ENCODE measurements around the gene LRP1.
A peak's percentile ranks its signal among the peaks of the same experiment; 100 is the strongest.

The LRP1 gene

GRCh38 chr12:57242329-57242690 is 114.0 kb downstream of the LRP1 start:
- TF ChIP-seq CTCF (IDR thresholded peaks at IDR 0.05; ENCODE audit: low read length) (no peak), EZH2phosphoT487 (IDR thresholded peaks at IDR 0.05; ENCODE audit: low read length) (no peak), EZH2 (optimal IDR thresholded peaks at IDR 0.05; ENCODE audit: low read depth, low read length) (no peak)
- Histone ChIP-seq H3K4me1 (ENCODE audit: low read length) (peaks cover 28% of the 10 kb centered on the region), H3K27me3 (replicated peaks; ENCODE audit: insufficient read depth, low read length) (peaks cover 42% of the 10 kb centered on the region), H3K36me3 (replicated peaks; ENCODE audit: insufficient read depth, low read length) (no peaks in the 10 kb centered on the region), H3K9ac (ENCODE audit: low read length) (no peak overlapping the region), H3K9me2 (replicated peaks; ENCODE audit: insufficient read depth, low read length) (no peaks in the 10 kb centered on the region), H3K27ac (ENCODE audit: low read length) (no peak overlapping the region), H3F3A (ENCODE audit: insufficient read depth, low read length) (peaks cover 36% of the 10 kb centered on the region; the same call in 1 of the 2 replicates), H2AFZ (ENCODE audit: low read length) (peak overlapping the region; percentile 66; the same call in 1 of the 2 replicates), H3K4me3 (ENCODE audit: low read length) (peak overlapping the region; percentile 68), H3K79me2 (ENCODE audit: low read length) (no peaks in the 10 kb centered on the region), H4K20me1 (ENCODE audit: insufficient read depth, low read length) (peaks cover 3% of the 10 kb centered on the region; the same call in 1 of the 2 replicates), H3K9me3 (replicated peaks; ENCODE audit: insufficient read depth, low read length) (no peaks in the 10 kb centered on the region), H3K4me2 (ENCODE audit: low read depth, low read length) (peak overlapping the region; percentile 97)
- DNase-seq = no peak

- no peak overlapping the region for H3K27ac ChIP-seq (ENCODE audit: low read length)
Observed at GRCh38 chr12:57242691-57243454, 114.6 kb downstream of the LRP1 start.

GRCh38 chr12:57243521-57244311 is 115.4 kb downstream of the LRP1 start:
- Histone ChIP-seq H3K9me3 (replicated peaks; ENCODE audit: insufficient read depth, low read length) (no peaks in the 10 kb centered on the region), H3K4me3 (ENCODE audit: low read length) (peak overlapping the region; percentile 68), H3F3A (ENCODE audit: insufficient read depth, low read length) (peaks cover 29% of the 10 kb centered on the region; the same call in 1 of the 2 replicates), H3K27me3 (replicated peaks; ENCODE audit: insufficient read depth, low read length) (peaks cover 36% of the 10 kb centered on the region), H3K36me3 (replicated peaks; ENCODE audit: insufficient read depth, low read length) (no peaks in the 10 kb centered on the region), H3K9me2 (replicated peaks; ENCODE audit: insufficient read depth, low read length) (no peaks in the 10 kb centered on the region), H2AFZ (ENCODE audit: low read length) (peak overlapping the region; percentile 66; the same call in 1 of the 2 replicates), H3K27ac (ENCODE audit: low read length) (no peak overlapping the region), H3K9ac (ENCODE audit: low read length) (peak overlapping the region; percentile 32; the same call in 1 of the 2 replicates), H3K4me1 (ENCODE audit: low read length) (peaks cover 26% of the 10 kb centered on the region), H3K79me2 (ENCODE audit: low read length) (no peaks in the 10 kb centered on the region), H4K20me1 (ENCODE audit: insufficient read depth, low read length) (peaks cover 3% of the 10 kb centered on the region; the same call in 1 of the 2 replicates), H3K4me2 (ENCODE audit: low read depth, low read length) (peak overlapping the region; percentile 97)
- DNase-seq = peak; percentile 82
- TF ChIP-seq CTCF (IDR thresholded peaks at IDR 0.05; ENCODE audit: low read length) (peak; percentile 78), EZH2 (optimal IDR thresholded peaks at IDR 0.05; ENCODE audit: low read depth, low read length) (no peak)

More at GRCh38 chr12:57242691-57243454, 114.6 kb downstream of the LRP1 start:
- Histone ChIP-seq H3K4me2 (ENCODE audit: low read depth, low read length) (peak overlapping the region; percentile 97), H3K4me1 (ENCODE audit: low read length) (peaks cover 28% of the 10 kb centered on the region), H3K79me2 (ENCODE audit: low read length) (no peaks in the 10 kb centered on the region), H3K36me3 (replicated peaks; ENCODE audit: insufficient read depth, low read length) (no peaks in the 10 kb centered on the region), H3F3A (ENCODE audit: insufficient read depth, low read length) (peaks cover 30% of the 10 kb centered on the region; the same call in 1 of the 2 replicates), H3K4me3 (ENCODE audit: low read length) (peak overlapping the region; percentile 68), H4K20me1 (ENCODE audit: insufficient read depth, low read length) (peaks cover 3% of the 10 kb centered on the region; the same call in 1 of the 2 replicates), H2AFZ (ENCODE audit: low read length) (peak overlapping the region; percentile 66), H3K9me3 (replicated peaks; ENCODE audit: insufficient read depth, low read length) (no peaks in the 10 kb centered on the region), H3K9ac (ENCODE audit: low read length) (peak overlapping the region; percentile 32; the same call in 1 of the 2 replicates), H3K9me2 (replicated peaks; ENCODE audit: insufficient read depth, low read length) (no peaks in the 10 kb centered on the region), H3K27me3 (replicated peaks; ENCODE audit: insufficient read depth, low read length) (peaks cover 38% of the 10 kb centered on the region)
- TF ChIP-seq EZH2phosphoT487 (IDR thresholded peaks at IDR 0.05; ENCODE audit: low read length) (no peak), CTCF (IDR thresholded peaks at IDR 0.05; ENCODE audit: low read length) (peak; percentile 71)
- DNase-seq = peak; percentile 86

Measured in MM.1S (cell line).